SU-DHL-6 (cell line): Measurements from ENCODE around the gene IL10RA.

ENCODE experiments used
- H2AFZ ChIP-seq: fragments of 200-600 bp; sonication (generic); 2 replicates; pipeline ENCODE4 v1.6.1; 2014; ENCODE audit warnings: low read depth, mild to moderate bottlenecking, moderate library complexity, mixed read lengths, antibody characterized with exemption, low read length; ENCODE audit not compliant: severe bottlenecking
- H3F3A ChIP-seq: fragments of 200-600 bp; shearing (Covaris generic); 2 replicates; pipeline ENCODE4 v1.6.0; 2016; ENCODE audit warnings: antibody characterized with exemption, mild to moderate bottlenecking; ENCODE audit not compliant: insufficient read depth
- H3K27ac ChIP-seq: fragments of 200-600 bp; sonication (generic); 2 replicates; pipeline ENCODE4 v1.5.1; 2016; ENCODE audit warnings: low read depth, mild to moderate bottlenecking, low read length, moderate library complexity, mixed read lengths
- H3K27me3 ChIP-seq: fragments of 200-600 bp; sonication (generic), shearing (Covaris generic); 2 replicates; pipeline ENCODE4 v1.6.0; 2014; ENCODE audit warnings: mild to moderate bottlenecking, low read length
- H3K36me3 ChIP-seq: fragments of 200-600 bp; sonication (generic); 2 replicates; pipeline ENCODE4 v1.6.1; 2014; ENCODE audit warnings: mild to moderate bottlenecking, low read length, mixed read lengths
- H3K4me2 ChIP-seq: fragments of 300-600, 200-600 bp; shearing (Covaris generic), sonication (generic); 2 replicates; pipeline ENCODE4 v1.6.0; 2014; ENCODE audit warnings: low read length, low read depth, mild to moderate bottlenecking; ENCODE audit not compliant: poor library complexity, severe bottlenecking
- H3K4me3 ChIP-seq: fragments of 200-600 bp; sonication (generic); 2 replicates; pipeline ENCODE4 v1.5.1; 2014; ENCODE audit warnings: antibody characterized with exemption, low read length, mild to moderate bottlenecking, mixed read lengths; ENCODE audit not compliant: insufficient read depth, poor library complexity, severe bottlenecking
- H3K79me2 ChIP-seq: fragments of 200-600 bp; sonication (generic); 2 replicates; pipeline ENCODE4 v1.6.1; 2014; ENCODE audit warnings: mild to moderate bottlenecking, low read length, moderate library complexity; ENCODE audit not compliant: insufficient read depth
- H3K9ac ChIP-seq: fragments of 200-600 bp; sonication (generic); 2 replicates; pipeline ENCODE4 v1.7.0; 2014; ENCODE audit warnings: mild to moderate bottlenecking, low read length
- H3K9me2 ChIP-seq: fragments of 200-600 bp; sonication (generic); replicated peaks from 2 replicates; pipeline ENCODE4 v1.6.1; 2014; ENCODE audit warnings: low read length; ENCODE audit not compliant: insufficient read depth
- H3K9me3 ChIP-seq: fragments of 200-600 bp; sonication (generic); 2 replicates; pipeline ENCODE4 v1.6.1; 2014; ENCODE audit warnings: low read length, mixed read lengths; ENCODE audit not compliant: insufficient read depth
- H4K20me1 ChIP-seq: fragments of 200-600 bp; sonication (generic); 2 replicates; pipeline ENCODE4 v1.6.1; 2014; ENCODE audit warnings: low read depth, mild to moderate bottlenecking, antibody characterized with exemption, low read length, moderate library complexity, mixed read lengths
- CTCF ChIP-seq: fragments of 200-600 bp; sonication (generic); IDR thresholded peaks from one replicate; pipeline ENCODE4 v1.5.1; 2017; ENCODE audit warnings: antibody characterized with exemption, mild to moderate bottlenecking, low read length, moderate library complexity; ENCODE audit not compliant: insufficient read depth, poor library complexity, severe bottlenecking
- EZH2phosphoT487 ChIP-seq: fragments of 200-600 bp; sonication (generic), shearing (Covaris generic); conservative IDR thresholded peaks from 2 replicates; pipeline ENCODE4 v1.6.1; 2018; ENCODE audit warnings: mild to moderate bottlenecking, antibody characterized with exemption, low read length, moderate library complexity, mixed read lengths

IL10RA gene

DNA sequence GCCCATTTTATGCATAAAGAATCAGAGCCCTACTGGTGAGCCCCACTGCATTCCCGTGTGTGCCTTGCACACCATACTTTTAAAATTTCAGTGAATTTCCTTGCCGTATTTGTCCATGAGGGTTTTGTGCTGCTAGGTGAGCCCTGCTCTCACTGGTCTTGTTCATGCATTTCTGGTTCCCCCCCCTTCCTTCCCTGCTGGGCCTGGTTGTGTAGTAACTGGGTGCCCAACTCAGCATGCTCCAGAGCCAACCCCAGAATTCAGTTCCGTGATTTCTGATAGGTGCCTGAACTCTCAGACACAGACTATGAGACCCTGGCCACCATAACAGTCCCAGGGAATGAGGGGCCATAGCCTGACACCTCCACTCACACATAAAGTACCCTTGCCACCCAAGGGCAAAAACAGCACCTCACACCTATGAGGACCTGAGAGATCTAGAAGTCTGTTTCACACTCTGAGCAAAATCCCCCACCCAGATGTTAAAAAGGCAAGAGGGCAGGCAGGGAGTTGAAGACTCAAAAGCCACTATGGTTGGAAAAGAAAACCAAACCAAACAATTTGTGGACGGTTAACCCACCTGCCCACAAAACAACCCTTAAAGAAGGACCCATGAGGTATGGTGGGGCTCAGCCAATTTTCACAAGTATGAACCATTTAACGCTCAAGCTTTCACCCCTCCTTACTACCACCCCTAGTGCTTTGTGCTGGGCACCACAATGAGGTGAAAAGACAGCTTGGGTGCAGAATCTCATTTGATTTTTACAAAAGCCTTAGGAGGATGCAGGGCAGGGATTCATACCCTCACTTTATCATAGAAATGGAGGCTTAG, 16.8 kb upstream of the IL10RA start:
- Histone ChIP-seq H3K27ac (no peak overlapping the region), H3K79me2 (no peaks in the 10 kb centered on the region), H3K9me3 (no peaks in the 10 kb centered on the region), H4K20me1 (no peaks in the 10 kb centered on the region), H3F3A (0 out of 2 replicates have a peak, but pooled peaks cover 3% of the 10 kb centered on the region), H3K4me2 (no peak overlapping the region), H3K9ac (no peak overlapping the region), H2AFZ (no peak overlapping the region), H3K9me2 (no peaks in the 10 kb centered on the region), H3K27me3 (no peaks in the 10 kb centered on the region), H3K4me3 (no peak overlapping the region), H3K36me3 (no peaks in the 10 kb centered on the region)
- TF ChIP-seq EZH2phosphoT487 (no peak), CTCF (no peak)

DNA sequence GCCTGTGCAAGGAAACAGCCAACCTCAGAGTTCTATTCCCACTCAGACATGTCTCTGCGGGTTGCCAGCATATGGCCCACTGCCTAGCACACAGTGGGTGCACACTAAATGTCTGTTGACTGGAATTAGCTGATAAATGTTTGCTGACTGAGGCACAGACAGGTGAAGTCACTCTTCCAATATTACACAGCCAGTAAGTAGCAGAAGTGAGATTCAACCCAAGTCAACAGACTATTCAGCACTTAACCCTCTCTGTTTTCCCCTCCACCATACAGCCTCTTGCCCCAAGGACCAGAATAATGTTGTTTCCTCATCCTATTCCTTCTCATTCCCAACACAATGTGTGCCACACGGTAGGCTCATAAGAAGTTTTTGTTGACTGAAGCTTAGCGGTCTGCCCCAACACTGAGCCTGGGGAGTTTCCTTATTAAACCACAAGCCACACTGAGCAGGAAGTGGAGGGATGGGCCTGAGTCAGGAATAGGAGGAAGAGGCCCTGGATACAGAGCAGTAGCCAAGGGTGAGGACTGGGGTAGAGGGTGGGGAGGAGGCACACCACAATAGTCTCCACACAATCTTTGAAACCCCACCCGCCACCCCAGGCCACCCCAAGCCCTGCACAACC, 15.7 kb upstream of the IL10RA start:
- no peak for TF ChIP-seq EZH2phosphoT487
- no peak for TF ChIP-seq CTCF
- Histone ChIP-seq H3K4me2 (no peak overlapping the region), H3K36me3 (no peaks in the 10 kb centered on the region), H3K9ac (no peak overlapping the region), H3K9me2 (no peaks in the 10 kb centered on the region), H3K9me3 (no peaks in the 10 kb centered on the region), H3F3A (0 out of 2 replicates have a peak, but pooled peaks cover 3% of the 10 kb centered on the region), H3K79me2 (no peaks in the 10 kb centered on the region), H3K27ac (no peak overlapping the region), H4K20me1 (no peaks in the 10 kb centered on the region), H2AFZ (no peak overlapping the region), H3K27me3 (no peaks in the 10 kb centered on the region), H3K4me3 (no peak overlapping the region)

DNA sequence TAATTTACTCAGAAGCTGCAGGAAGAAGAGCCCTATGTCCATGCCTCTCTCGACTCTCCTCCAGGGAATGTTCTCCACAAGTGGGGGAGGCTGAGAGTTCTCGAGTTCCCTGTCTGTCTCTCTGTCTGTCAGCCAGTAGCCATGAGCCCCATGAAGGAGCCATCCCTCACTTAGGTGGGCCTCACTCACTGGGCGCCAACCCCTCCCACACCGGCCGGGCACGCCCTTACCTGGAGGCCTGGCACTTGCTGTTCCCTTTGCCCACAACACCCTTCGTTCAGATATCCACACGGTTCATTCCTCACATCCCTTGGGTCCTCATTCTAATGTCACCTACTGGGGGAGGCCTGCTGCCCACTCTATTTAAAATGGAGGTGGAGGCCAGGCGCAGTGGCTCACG, 14.2 kb upstream of the IL10RA start:
- Histone ChIP-seq H3F3A (no peaks in the 10 kb centered on the region), H3K27me3 (no peaks in the 10 kb centered on the region), H3K79me2 (no peaks in the 10 kb centered on the region), H3K36me3 (no peaks in the 10 kb centered on the region), H3K4me3 (no peak overlapping the region), H3K9me3 (no peaks in the 10 kb centered on the region), H3K4me2 (no peak overlapping the region), H2AFZ (no peak overlapping the region), H3K9ac (no peak overlapping the region), H3K9me2 (no peaks in the 10 kb centered on the region), H3K27ac (no peak overlapping the region), H4K20me1 (no peaks in the 10 kb centered on the region)
- no peak for TF ChIP-seq CTCF
